Prostate gland (tissue), 2 donors: ENCODE measurements around the gene IER3.

ENCODE experiments used
- POLR2A ChIP-seq: fragments of 450-650 bp; IDR thresholded peaks from one replicate; pipeline ENCODE4 v1.6.1; 2016; ENCODE audit warnings: antibody characterized with exemption, mild to moderate bottlenecking
- TF ChIP-seq, protein P1 (sequence below), 4 experiments: fragments of 200-600 bp in 2 of 4; fragments of 450-650 bp in 2 of 4; sonication (generic) in 2 of 4; IDR thresholded peaks; 1 replicate in 3 of 4; 2 replicates in 1 of 4; pipeline ENCODE4 v1.5.1; 2016 to 2019; ENCODE audit warnings: antibody characterized with exemption in 4 of 4, mild to moderate bottlenecking in 2 of 4, moderate library complexity in 2 of 4

DNA sequence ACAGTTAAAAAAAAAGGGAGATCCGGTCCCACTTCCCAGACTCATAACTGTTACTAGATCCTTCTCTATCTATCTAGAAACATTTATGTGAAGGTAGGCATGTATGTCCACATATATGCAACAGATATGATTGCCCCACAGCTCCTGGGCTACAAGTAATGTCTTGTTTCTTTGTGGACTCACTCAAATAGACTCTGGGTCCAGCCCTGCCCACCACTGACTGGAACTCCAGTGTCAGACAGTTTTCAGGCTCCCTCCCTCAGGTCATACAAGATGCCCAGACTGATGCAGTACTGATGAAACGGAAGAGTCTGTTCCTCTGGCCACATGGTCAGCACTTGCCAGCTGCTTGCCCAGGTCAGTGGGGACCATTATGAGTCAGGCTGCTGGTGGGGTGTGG is 30.8 kb upstream of the IER3 start:
- TF ChIP-seq, protein P1, sequence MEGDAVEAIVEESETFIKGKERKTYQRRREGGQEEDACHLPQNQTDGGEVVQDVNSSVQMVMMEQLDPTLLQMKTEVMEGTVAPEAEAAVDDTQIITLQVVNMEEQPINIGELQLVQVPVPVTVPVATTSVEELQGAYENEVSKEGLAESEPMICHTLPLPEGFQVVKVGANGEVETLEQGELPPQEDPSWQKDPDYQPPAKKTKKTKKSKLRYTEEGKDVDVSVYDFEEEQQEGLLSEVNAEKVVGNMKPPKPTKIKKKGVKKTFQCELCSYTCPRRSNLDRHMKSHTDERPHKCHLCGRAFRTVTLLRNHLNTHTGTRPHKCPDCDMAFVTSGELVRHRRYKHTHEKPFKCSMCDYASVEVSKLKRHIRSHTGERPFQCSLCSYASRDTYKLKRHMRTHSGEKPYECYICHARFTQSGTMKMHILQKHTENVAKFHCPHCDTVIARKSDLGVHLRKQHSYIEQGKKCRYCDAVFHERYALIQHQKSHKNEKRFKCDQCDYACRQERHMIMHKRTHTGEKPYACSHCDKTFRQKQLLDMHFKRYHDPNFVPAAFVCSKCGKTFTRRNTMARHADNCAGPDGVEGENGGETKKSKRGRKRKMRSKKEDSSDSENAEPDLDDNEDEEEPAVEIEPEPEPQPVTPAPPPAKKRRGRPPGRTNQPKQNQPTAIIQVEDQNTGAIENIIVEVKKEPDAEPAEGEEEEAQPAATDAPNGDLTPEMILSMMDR (IDR thresholded peaks at IDR 0.05), result no peak
- no peak for TF ChIP-seq POLR2A
